Epithelial cell of esophagus (primary cell): ENCODE results near the gene PABPN1L.

Experiments used
- DNase-seq: peaks from one replicate; pipeline ENCODE4 v3.0.0; 2010; ENCODE audit warnings: low read depth
- H3K4me3 ChIP-seq: 2 replicates; pipeline ENCODE4 v1.5.1; 2011; ENCODE audit warnings: mild to moderate bottlenecking, low read length, control low read depth
- CTCF ChIP-seq: IDR thresholded peaks from 2 replicates; pipeline ENCODE4 v1.5.1; 2011; ENCODE audit warnings: low read depth, mild to moderate bottlenecking, low read length, control low read depth, inconsistent platforms; ENCODE audit not compliant: insufficient read depth; ENCODE audit errors: missing control alignments

Gene PABPN1L

GRCh38 chr16:88861359-88861758 lies 5.1 kb downstream of the PABPN1L start:
- TF ChIP-seq CTCF = no peak
- no peak for DNase-seq
- no peak overlapping the region for H3K4me3 ChIP-seq

GRCh38 chr16:88859381-88860091 lies 6.9 kb downstream of the PABPN1L start:
- no peak overlapping the region for H3K4me3 ChIP-seq
- no peak for DNase-seq
- no peak for TF ChIP-seq CTCF

GRCh38 chr16:88857728-88858339 lies 8.6 kb downstream of the PABPN1L start:
- H3K4me3 ChIP-seq = peak overlapping the region; percentile 98
- peak; percentile 81 for TF ChIP-seq CTCF
- DNase-seq = peak; percentile 82

- DNase-seq = peak; percentile 97
- H3K4me3 ChIP-seq = peak within 1 kb of the TSS; percentile 98
- TF ChIP-seq CTCF = no peak
Observed at GRCh38 chr16:88856828-88857727, 9.4 kb downstream of the PABPN1L start, which contains the start of the genes GALNS and TRAPPC2L. Gene GALNS (minus strand): TSS chr16:88856947. CDS start chr16:88856877, 70 bp downstream. Gene TRAPPC2L (plus strand): TSS chr16:88857127. CDS start chr16:88857151, 24 bp downstream.

GRCh38 chr16:88856122-88856827 lies 10.2 kb downstream of the PABPN1L start:
- DNase-seq = no peak
- no peak for TF ChIP-seq CTCF
- H3K4me3 ChIP-seq = peak overlapping the region; percentile 57

- no peak for TF ChIP-seq CTCF
- peak overlapping the region; percentile 57 for H3K4me3 ChIP-seq
- DNase-seq = no peak
Observed at GRCh38 chr16:88855736-88856121, 10.7 kb downstream of the PABPN1L start.
